Mesenchymal stem cell (in vitro differentiated cells and primary cell): ENCODE results near the gene B3GNT2.
A peak's percentile ranks its signal among the peaks of the same experiment; 100 is the strongest.

ENCODE experiments used
- DNase-seq: peaks from one replicate; pipeline ENCODE4 v3.0.0-alpha.2; 2013
- H2AFZ ChIP-seq: one replicate; pipeline ENCODE4 v1.6.1; 2013; ENCODE audit warnings: low read depth, mild to moderate bottlenecking, control low read depth, inconsistent platforms, low read length, moderate library complexity
- H2AK5ac ChIP-seq: 2 replicates; pipeline ENCODE4 v1.6.1; 2013; ENCODE audit warnings: low read length, moderate library complexity, mild to moderate bottlenecking, inconsistent platforms; ENCODE audit not compliant: severe bottlenecking
- H2BK120ac ChIP-seq: one replicate; pipeline ENCODE4 v1.6.1; 2013; ENCODE audit warnings: low read depth, mild to moderate bottlenecking, inconsistent platforms, low read length, moderate library complexity
- H2BK12ac ChIP-seq, 2 experiments: one replicate each; pipeline ENCODE4 v1.6.1; 2013; ENCODE audit warnings: inconsistent platforms in 2 of 2, low read length in 2 of 2, mild to moderate bottlenecking in 2 of 2, moderate library complexity in 2 of 2, control low read depth in 1 of 2
- H2BK15ac ChIP-seq: one replicate; pipeline ENCODE4 v1.6.1; 2013; ENCODE audit warnings: mild to moderate bottlenecking, low read depth, inconsistent platforms; ENCODE audit not compliant: poor library complexity, severe bottlenecking
- H2BK5ac ChIP-seq: 2 replicates; pipeline ENCODE4 v1.6.1; 2013; ENCODE audit warnings: low read depth, mild to moderate bottlenecking, low read length, control low read depth, inconsistent platforms; ENCODE audit not compliant: poor library complexity, severe bottlenecking
- H3K14ac ChIP-seq, 2 experiments: one replicate each; pipeline ENCODE4 v1.6.1; 2013; ENCODE audit warnings: inconsistent platforms in 2 of 2, low read length in 2 of 2, control low read depth in 1 of 2, mild to moderate bottlenecking in 1 of 2, moderate library complexity in 1 of 2
- H3K18ac ChIP-seq, 2 experiments: one replicate each; pipeline ENCODE4 v1.6.1; 2013; ENCODE audit warnings: inconsistent platforms in 2 of 2, low read length in 2 of 2, control low read depth in 1 of 2, low read depth in 1 of 2, mild to moderate bottlenecking in 1 of 2
- H3K23ac ChIP-seq, 2 experiments: one replicate each; pipeline ENCODE4 v1.6.1; 2013; ENCODE audit warnings: inconsistent platforms in 2 of 2, low read length in 2 of 2, mild to moderate bottlenecking in 2 of 2, moderate library complexity in 2 of 2, control low read depth in 1 of 2
- H3K27ac ChIP-seq: 2 replicates; pipeline ENCODE4 v1.5.1; 2013; ENCODE audit warnings: mild to moderate bottlenecking, moderate library complexity, low read length, control low read depth, inconsistent platforms; ENCODE audit not compliant: poor library complexity, severe bottlenecking
- H3K27me3 ChIP-seq, 2 experiments: 2 replicates each; pipeline versions ENCODE4 v1.6.1 to v1.7.0; 2013; ENCODE audit warnings: low read length in 2 of 2, mild to moderate bottlenecking in 2 of 2, moderate library complexity in 2 of 2, control low read depth in 1 of 2, inconsistent platforms in 1 of 2; ENCODE audit not compliant: control insufficient read depth in 1 of 2, insufficient read depth in 1 of 2
- H3K36me3 ChIP-seq, 2 experiments: 2 replicates each; pipeline versions ENCODE4 v1.6.1 to v1.7.0; 2013; ENCODE audit warnings: low read length in 2 of 2, control low read depth in 1 of 2, inconsistent platforms in 1 of 2, low read depth in 1 of 2, mild to moderate bottlenecking in 1 of 2; ENCODE audit not compliant: insufficient read depth in 2 of 2, control insufficient read depth in 1 of 2
- H3K4ac ChIP-seq, 2 experiments: one replicate each; pipeline ENCODE4 v1.6.1; 2013; ENCODE audit warnings: inconsistent platforms in 2 of 2, low read length in 2 of 2, mild to moderate bottlenecking in 2 of 2, moderate library complexity in 2 of 2, control low read depth in 1 of 2, low read depth in 1 of 2
- H3K4me1 ChIP-seq: 2 replicates; pipeline ENCODE4 v1.6.1; 2013; ENCODE audit warnings: low read depth, low read length, control low read depth; ENCODE audit not compliant: control insufficient read depth, insufficient read depth
- H3K4me2 ChIP-seq: 2 replicates; pipeline ENCODE4 v1.6.1; 2013; ENCODE audit warnings: low read length, mild to moderate bottlenecking, inconsistent platforms; ENCODE audit not compliant: poor library complexity, severe bottlenecking
- H3K4me3 ChIP-seq, 2 experiments: 2 replicates each; pipeline versions ENCODE4 v1.5.1 to v1.7.0; 2013; ENCODE audit warnings: low read length in 2 of 2, mild to moderate bottlenecking in 2 of 2, control low read depth in 1 of 2, low read depth in 1 of 2; ENCODE audit not compliant: insufficient read depth in 1 of 2
- H3K79me1 ChIP-seq: replicated peaks from 2 replicates; pipeline ENCODE4 v1.6.1; 2013; ENCODE audit warnings: mild to moderate bottlenecking, control low read depth, low read length, inconsistent platforms; ENCODE audit not compliant: poor library complexity, severe bottlenecking
- H3K9ac ChIP-seq: 2 replicates; pipeline ENCODE4 v1.7.0; 2013; ENCODE audit warnings: mild to moderate bottlenecking, low read length, moderate library complexity
- H3K9me3 ChIP-seq: 2 replicates; pipeline ENCODE4 v1.7.0; 2013; ENCODE audit warnings: mild to moderate bottlenecking, low read length; ENCODE audit not compliant: control insufficient read depth
- H4K8ac ChIP-seq: one replicate; pipeline ENCODE4 v1.6.1; 2013; ENCODE audit warnings: inconsistent platforms, mild to moderate bottlenecking, low read length, moderate library complexity
- H4K91ac ChIP-seq: one replicate; pipeline ENCODE4 v1.6.1; 2013; ENCODE audit warnings: mild to moderate bottlenecking, low read length, inconsistent platforms
- WGBS: methylation state at CpG from one replicate; pipeline ENCODE4 v1.1.7; 2013; ENCODE audit warnings: mixed read lengths; 5-methylcytosine and 5-hydroxymethylcytosine counted together

Gene B3GNT2

DNA sequence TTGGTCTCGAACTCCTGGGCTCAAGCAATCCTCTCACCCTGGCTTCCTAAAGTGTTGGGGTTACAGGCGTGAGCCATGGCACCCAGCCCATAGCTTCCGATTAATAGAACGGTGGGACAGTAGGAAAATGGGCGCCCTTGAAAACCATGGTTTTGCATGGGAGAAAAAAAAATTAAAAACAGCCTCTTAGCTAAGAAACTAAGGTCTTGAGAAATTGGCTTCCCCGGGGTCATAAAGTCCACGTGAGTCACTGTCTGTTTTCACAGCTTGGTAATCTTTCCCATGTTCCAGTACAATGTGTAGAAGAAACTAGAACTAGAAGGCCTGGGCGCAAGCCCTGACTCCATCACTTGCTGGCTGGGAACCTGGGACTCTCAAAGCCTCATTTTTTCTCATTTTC, 20.7 kb downstream of the B3GNT2 start:
- H3K27ac ChIP-seq = no peak overlapping the region
- H4K91ac ChIP-seq = no peak overlapping the region
- no peak overlapping the region for H3K23ac ChIP-seq
- no peak overlapping the region for H4K8ac ChIP-seq
- H3K18ac ChIP-seq = peak overlapping the region in 1 of 2 experiments; percentile 46
- peak overlapping the region; percentile 68 for H2BK15ac ChIP-seq
- H3K4me2 ChIP-seq = no peak overlapping the region
- no peak overlapping the region for H2BK5ac ChIP-seq
- no peak overlapping the region for H2AFZ ChIP-seq
- WGBS = 74% methylated on average over 8 of the region's 8 CpGs
- H2AK5ac ChIP-seq = no peak overlapping the region
- DNase-seq = peak; percentile 95
- no peak overlapping the region for H2BK12ac ChIP-seq
- no peaks in the 10 kb centered on the region for H3K27me3 ChIP-seq
- no peaks in the 10 kb centered on the region for H3K36me3 ChIP-seq
- no peak overlapping the region for H3K4me3 ChIP-seq
- H3K9me3 ChIP-seq = peaks cover 2% of the 10 kb centered on the region
- H3K79me1 ChIP-seq = peaks cover 51% of the 10 kb centered on the region
- H3K9ac ChIP-seq = peak overlapping the region; percentile 26
- peaks cover 17% of the 10 kb centered on the region for H3K4me1 ChIP-seq
- H2BK120ac ChIP-seq = no peak overlapping the region
- no peak overlapping the region for H3K4ac ChIP-seq
- no peak overlapping the region for H3K14ac ChIP-seq

DNA sequence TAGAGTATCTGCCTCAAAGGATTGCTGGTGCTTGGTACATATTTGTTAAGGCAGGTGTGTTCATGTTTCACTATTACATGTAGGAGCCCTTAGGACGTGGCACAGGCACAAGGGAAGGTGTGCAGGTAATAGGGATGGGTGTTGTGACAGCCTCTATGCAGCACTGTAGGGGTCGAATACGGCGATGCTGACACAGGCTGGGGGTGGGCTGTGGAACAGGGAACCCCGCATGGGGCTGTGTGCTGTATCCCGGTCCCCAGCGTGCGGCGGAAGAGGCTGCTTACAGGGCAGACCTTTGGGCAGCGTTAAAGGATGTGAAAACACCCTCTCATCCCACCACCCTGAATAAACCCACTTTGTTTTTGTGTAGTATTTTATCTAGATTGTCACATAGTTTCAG, 21.5 kb downstream of the B3GNT2 start:
- Histone ChIP-seq H3K4ac (peak overlapping the region; percentile 84), H2AFZ (no peak overlapping the region), H3K9ac (no peak overlapping the region), H2AK5ac (peak overlapping the region; percentile 87), H3K4me1 (peaks cover 17% of the 10 kb centered on the region), H3K23ac (peak overlapping the region in 1 of 2 experiments; percentile 38), H2BK15ac (peak overlapping the region; percentile 81), H3K27me3 (no peaks in the 10 kb centered on the region), H3K27ac (peak overlapping the region; percentile 19), H2BK5ac (no peak overlapping the region), H3K79me1 (peaks cover 50% of the 10 kb centered on the region), H3K4me2 (no peak overlapping the region), H4K8ac (peak overlapping the region; percentile 79), H4K91ac (peak overlapping the region; percentile 97), H2BK120ac (peak overlapping the region; percentile 56), H3K36me3 (peaks cover 3% of the 10 kb centered on the region in 2 experiments), H3K14ac (peak overlapping the region in 1 of 2 experiments; percentile 85), H2BK12ac (peak overlapping the region; percentile 92 to 93), H3K18ac (peak overlapping the region; percentile 46 to 91), H3K9me3 (no peaks in the 10 kb centered on the region), H3K4me3 (no peak overlapping the region)
- no peak for DNase-seq
- 91% methylated on average over 4 of the region's 10 CpGs for WGBS

DNA sequence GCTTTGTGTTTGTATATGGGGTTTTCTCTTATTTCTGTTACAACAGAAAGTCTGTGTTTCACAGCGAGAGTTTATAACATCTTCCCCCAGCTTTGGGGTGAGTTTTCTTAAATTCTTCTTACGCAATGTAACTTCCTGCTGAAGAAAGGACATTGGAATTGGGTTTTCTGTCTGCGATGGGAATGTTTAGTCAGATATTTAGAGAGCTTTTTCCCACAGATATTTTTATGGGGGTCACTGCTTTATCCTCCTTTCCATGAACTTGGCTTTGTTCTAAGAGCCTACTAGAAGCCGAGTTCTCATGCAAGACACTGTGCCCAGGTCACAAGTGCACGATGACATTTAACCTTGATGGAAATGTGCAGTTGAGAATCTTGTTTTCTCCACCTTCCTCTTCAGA, 22.1 kb downstream of the B3GNT2 start:
- no peak overlapping the region for H2BK12ac ChIP-seq
- no peak overlapping the region for H2AK5ac ChIP-seq
- H3K27me3 ChIP-seq = no peaks in the 10 kb centered on the region
- no peaks in the 10 kb centered on the region for H3K9me3 ChIP-seq
- WGBS = 44% methylated on average over 4 of the region's 5 CpGs
- no peak overlapping the region for H3K4ac ChIP-seq
- H2AFZ ChIP-seq = no peak overlapping the region
- no peak overlapping the region for H4K91ac ChIP-seq
- peaks cover 17% of the 10 kb centered on the region for H3K4me1 ChIP-seq
- H2BK5ac ChIP-seq = no peak overlapping the region
- peak overlapping the region; percentile 53 for H4K8ac ChIP-seq
- no peak overlapping the region for H2BK120ac ChIP-seq
- peak overlapping the region; percentile 24 for H3K27ac ChIP-seq
- H3K4me3 ChIP-seq = no peak overlapping the region
- peaks cover 7 to 8% of the 10 kb centered on the region in 2 experiments for H3K36me3 ChIP-seq
- H2BK15ac ChIP-seq = no peak overlapping the region
- peak; percentile 83 for DNase-seq
- H3K14ac ChIP-seq = no peak overlapping the region
- H3K4me2 ChIP-seq = no peak overlapping the region
- H3K23ac ChIP-seq = no peak overlapping the region
- H3K79me1 ChIP-seq = peaks cover 53% of the 10 kb centered on the region
- H3K18ac ChIP-seq = peak overlapping the region in 1 of 2 experiments; percentile 48
- H3K9ac ChIP-seq = no peak overlapping the region

DNA sequence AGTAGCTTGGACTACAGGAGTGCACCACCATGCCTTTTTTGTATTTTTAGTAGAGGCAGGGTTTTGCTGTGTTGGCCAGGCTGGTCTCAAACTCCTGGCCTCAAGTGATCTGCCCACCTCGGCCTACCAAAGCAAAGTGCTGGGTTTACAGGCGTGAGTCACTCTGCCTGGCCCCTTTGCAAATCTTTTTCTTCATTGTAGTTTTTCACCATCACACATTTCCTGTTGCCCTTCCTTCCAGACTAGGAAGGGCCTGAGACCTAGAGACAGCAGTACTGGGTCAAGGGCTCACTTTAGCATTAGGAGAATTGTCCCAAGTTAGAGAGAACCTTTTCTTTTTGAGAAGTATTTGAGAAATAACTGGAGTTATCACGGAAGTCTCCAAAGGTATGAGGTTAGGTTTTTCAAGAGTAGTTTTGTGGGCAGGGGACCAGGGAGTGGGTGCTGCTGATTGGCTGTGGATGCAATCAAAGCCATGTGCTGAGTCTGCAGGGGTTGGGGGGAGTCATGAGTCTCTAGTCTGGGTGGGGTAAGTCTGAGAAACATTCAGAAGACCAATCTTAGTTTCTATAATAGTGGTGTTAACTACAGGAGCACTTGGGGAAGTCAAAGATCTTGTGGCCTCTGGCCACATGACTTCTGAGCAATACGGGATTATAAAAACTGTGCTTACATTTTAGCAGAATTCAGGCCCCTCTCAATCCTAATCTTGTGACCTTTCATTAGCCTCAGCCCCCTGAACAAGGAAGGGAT, 23.7 kb downstream of the B3GNT2 start:
- Histone ChIP-seq H3K4me2 (no peak overlapping the region), H2BK15ac (no peak overlapping the region), H3K4me1 (peaks cover 17% of the 10 kb centered on the region), H4K8ac (no peak overlapping the region), H3K27me3 (no peaks in the 10 kb centered on the region), H3K36me3 (peaks cover 8 to 14% of the 10 kb centered on the region in 2 experiments), H2BK12ac (no peak overlapping the region), H2BK5ac (no peak overlapping the region), H3K14ac (no peak overlapping the region), H3K79me1 (peaks cover 40% of the 10 kb centered on the region), H3K27ac (no peak overlapping the region), H4K91ac (no peak overlapping the region), H2AK5ac (no peak overlapping the region), H3K9ac (no peak overlapping the region), H3K9me3 (no peaks in the 10 kb centered on the region), H2BK120ac (no peak overlapping the region), H3K4ac (no peak overlapping the region), H3K23ac (no peak overlapping the region), H3K18ac (no peak overlapping the region), H3K4me3 (no peak overlapping the region), H2AFZ (no peak overlapping the region)
- WGBS = 89% methylated on average over 4 of the region's 4 CpGs
- no peak for DNase-seq
